HepG2 (cell line): ENCODE data around the gene SEC62. TPM values are rescaled to one million over a fixed set of nuclear protein-coding genes. Genes with fewer than 3 reads are reported as not detected.

Experiments used
- ATAC-seq: fragments of 200-7000 bp; cut with Tn5 transposase; 3 replicates; pipeline ENCODE4 v1.9.1; 2020; ENCODE audit warnings: mild to moderate bottlenecking, moderate library complexity
- BruUV-seq: library from RNA; stranded (reverse); fragments of 400-500 nt; replicated peaks from 2 replicates; lab custom pipeline; 2021; lab: Mats Ljungman, UMichigan
- CTCF ChIA-PET: fragments of 300-600 bp; formaldehyde crosslinking; extraction: SDS; loops from one replicate; lab custom pipeline; 2021; ENCODE audit warnings: low total read pairs, inconsistent platforms, low intra/inter-chr PET ratio; lab: Yijun Ruan, JAX
- POLR2A ChIA-PET: fragments of 350-600 bp; sonication (Branson Sonifier 250); formaldehyde crosslinking; loops from one replicate; lab custom pipeline; 2020; ENCODE audit warnings: antibody characterized with exemption, inconsistent platforms; lab: Yijun Ruan, JAX
- DNase-seq: peaks from one replicate; pipeline ENCODE4 v3.0.0-alpha.2; 2015; ENCODE audit warnings: low spot score
- FAIRE-seq: peaks from 3 replicates; lab custom pipeline; 2011; peaks lifted over from hg19 to GRCh38; lab: Jason Lieb, UNC
- H2AFZ ChIP-seq: one replicate; pipeline ENCODE4 v1.6.1; 2011; ENCODE audit warnings: low read length, inconsistent platforms
- H3K27ac ChIP-seq: fragments of 300-600 bp; 3 replicates; pipeline ENCODE4 v1.8.0; 2011; ENCODE audit warnings: mixed run types, mild to moderate bottlenecking, mixed read lengths, low read length, inconsistent platforms; ENCODE audit not compliant: insufficient read depth; ENCODE audit errors: extremely low read length
- H3K27me3 ChIP-seq, 2 experiments: fragments of 200-600 bp in 1 of 2; 2 replicates in 1 of 2; 3 replicates in 1 of 2; pipeline versions ENCODE4 v1.6.0 to v1.8.0; 2011; ENCODE audit warnings: low read length in 2 of 2, mild to moderate bottlenecking in 2 of 2, moderate library complexity in 2 of 2, inconsistent platforms in 1 of 2; ENCODE audit not compliant: insufficient read depth in 2 of 2, control insufficient read depth in 1 of 2
- H3K36me3 ChIP-seq, 2 experiments: fragments of 200-600 bp in 1 of 2; replicated peaks in 1 of 2; 2 replicates in 1 of 2; 3 replicates in 1 of 2; pipeline versions ENCODE4 v1.5.1 to v1.8.0; 2011; ENCODE audit warnings: low read length in 2 of 2, inconsistent platforms in 1 of 2; ENCODE audit not compliant: insufficient read depth in 2 of 2, control insufficient read depth in 1 of 2
- H3K4me1 ChIP-seq: 2 replicates; pipeline ENCODE4 v1.5.1; 2012; ENCODE audit warnings: low read length, inconsistent platforms; ENCODE audit not compliant: insufficient read depth
- H3K4me2 ChIP-seq: 2 replicates; pipeline ENCODE4 v1.6.0; 2011; ENCODE audit warnings: low read depth, low read length, inconsistent platforms
- H3K4me3 ChIP-seq, 3 experiments: fragments of 200-600 bp in 1 of 3; sonication (generic), shearing (Covaris generic) in 1 of 3; replicated peaks in 1 of 3; 2 replicates each; pipeline ENCODE4 v1.5.1; 2011 to 2016; ENCODE audit warnings: low read length in 3 of 3, inconsistent platforms in 2 of 3, low read depth in 2 of 3, mild to moderate bottlenecking in 2 of 3, control low read depth in 1 of 3, mixed read lengths in 1 of 3; ENCODE audit not compliant: insufficient read depth in 1 of 3
- H3K79me2 ChIP-seq: one replicate; pipeline ENCODE4 v1.6.1; 2011; ENCODE audit warnings: low read length, inconsistent platforms; ENCODE audit not compliant: insufficient read depth
- H3K9ac ChIP-seq: 2 replicates; pipeline ENCODE4 v1.6.0; 2011; ENCODE audit warnings: mild to moderate bottlenecking, low read depth, low read length, inconsistent platforms; ENCODE audit not compliant: insufficient read depth
- H3K9me3 ChIP-seq: 2 replicates; pipeline ENCODE4 v1.5.1; 2012; ENCODE audit warnings: mild to moderate bottlenecking, low read length
- H4K20me1 ChIP-seq: 2 replicates; pipeline ENCODE4 v1.6.0; 2011; ENCODE audit warnings: inconsistent platforms, mild to moderate bottlenecking, low read length, moderate library complexity; ENCODE audit not compliant: insufficient read depth
- DNMT3B ChIP-seq: conservative IDR thresholded peaks from 2 replicates; pipeline ENCODE4 v1.6.1; 2016; ENCODE audit warnings: missing biosample characterization, control low read depth
- HNRNPLL ChIP-seq: fragments of 200-400 bp; formaldehyde crosslinking; IDR thresholded peaks from 2 replicates; pipeline ENCODE4 v1.6.1; 2017; ENCODE audit warnings: mild to moderate bottlenecking, low read depth, low read length; ENCODE audit not compliant: poor library complexity, severe bottlenecking
- KAT8 ChIP-seq: IDR thresholded peaks from 2 replicates; pipeline ENCODE4 v1.6.1; 2016; ENCODE audit warnings: missing genetic modification reagents, missing compliant biosample characterization
- NR2F6 ChIP-seq, 2 experiments: IDR thresholded peaks; 2 replicates each; pipeline ENCODE4 v1.6.1; 2016; ENCODE audit warnings: antibody characterized with exemption in 1 of 2, mild to moderate bottlenecking in 1 of 2
- PLRG1 ChIP-seq: fragments of 450-650 bp; conservative IDR thresholded peaks from 2 replicates; pipeline ENCODE4 v1.6.1; 2016
- XRCC5 ChIP-seq: fragments of 200-400 bp; formaldehyde crosslinking; optimal IDR thresholded peaks from 2 replicates; pipeline ENCODE3; 2017; ENCODE audit warnings: mild to moderate bottlenecking, low read length
- ZBTB7B ChIP-seq: sonication (generic); formaldehyde crosslinking; IDR thresholded peaks from 2 replicates; pipeline ENCODE4 v1.4.0; 2020; ENCODE audit warnings: missing genetic modification reagents
- ZNF235 ChIP-seq: sonication (generic); formaldehyde crosslinking; IDR thresholded peaks from 2 replicates; pipeline ENCODE4 v1.8.1; 2023; ENCODE audit warnings: mild to moderate bottlenecking, missing genetic modification reagents, borderline replicate concordance
- ZNF317 ChIP-seq: sonication (generic); formaldehyde crosslinking; IDR thresholded peaks from 2 replicates; pipeline ENCODE4 v1.5.0; 2020; ENCODE audit warnings: mild to moderate bottlenecking, missing genetic modification reagents
- ZNF549 ChIP-seq: sonication (generic); formaldehyde crosslinking; IDR thresholded peaks from 2 replicates; pipeline ENCODE4 v1.5.0; 2020; ENCODE audit warnings: missing genetic modification reagents
- WGBS: methylation state at CpG from one replicate; pipeline ENCODE4 v1.1.6; 2017; ENCODE audit warnings: low lambda C conversion rate; 5-methylcytosine and 5-hydroxymethylcytosine counted together
- in situ Hi-C: cut with HindIII; loops from 2 replicates; pipeline ENCODE4 v1.10.0; 2017; ENCODE audit warnings: low pct_unique_long_range_greater_than_20kb; ENCODE audit not compliant: extremely low pct_ligation_motif_present
- intact Hi-C: fragments of 100-400 bp; cut with micrococcal nuclease; formaldehyde crosslinking; loops from one replicate; pipeline ENCODE4 v1.10.0; 2022; ENCODE audit not compliant: unreplicated experiment
- polyA plus RNA-seq, 8 experiments: library from polyadenylated mRNA; depleted of rRNA in 3 of 8; stranded (reverse) in 7 of 8; unstranded in 1 of 8; fragments of >200 nt; fragmentation: Illumina TruSeq in 4 of 8; extraction: Trizol in 4 of 8; gene quantifications; 2 replicates each; pipeline versions ENCODE4 v1.2.1 to v1.2.3, GENCODE V29; 2011 to 2016; ENCODE audit warnings: low read depth in 4 of 8, missing spikeins in 1 of 8, mixed read lengths in 1 of 8; ENCODE audit not compliant: insufficient read depth in 1 of 8
- total RNA-seq, 5 experiments: library from RNA; depleted of rRNA; stranded (reverse); fragments of >200 nt; fragmentation: Illumina TruSeq; extraction: Trizol; gene quantifications; 2 replicates each; pipeline ENCODE4 v1.2.3, GENCODE V29; 2016; ENCODE audit warnings: low read depth in 1 of 5
- TF ChIP-seq, protein P1 (sequence below): sonication (generic); formaldehyde crosslinking; IDR thresholded peaks from 2 replicates; pipeline ENCODE4 v1.5.1; 2020; ENCODE audit warnings: missing genetic modification reagents, mild to moderate bottlenecking, borderline replicate concordance
- TF ChIP-seq, protein P2 (sequence below): sonication (generic); formaldehyde crosslinking; IDR thresholded peaks from 2 replicates; pipeline ENCODE4 v1.9.0; 2021; ENCODE audit warnings: missing genetic modification reagents, borderline replicate concordance
- TF ChIP-seq, protein P3 (sequence below): sonication (generic); formaldehyde crosslinking; IDR thresholded peaks from 2 replicates; pipeline ENCODE4 v1.4.0; 2020; ENCODE audit warnings: mild to moderate bottlenecking, low read depth, missing genetic modification reagents

The SEC62 gene
- total and polyA plus RNA-seq, 2 of the 13 experiments (the other 11 are each of a cell fraction or from before 2014, with no cell fraction given) = 54.0 to 68.7 TPM

DNA sequence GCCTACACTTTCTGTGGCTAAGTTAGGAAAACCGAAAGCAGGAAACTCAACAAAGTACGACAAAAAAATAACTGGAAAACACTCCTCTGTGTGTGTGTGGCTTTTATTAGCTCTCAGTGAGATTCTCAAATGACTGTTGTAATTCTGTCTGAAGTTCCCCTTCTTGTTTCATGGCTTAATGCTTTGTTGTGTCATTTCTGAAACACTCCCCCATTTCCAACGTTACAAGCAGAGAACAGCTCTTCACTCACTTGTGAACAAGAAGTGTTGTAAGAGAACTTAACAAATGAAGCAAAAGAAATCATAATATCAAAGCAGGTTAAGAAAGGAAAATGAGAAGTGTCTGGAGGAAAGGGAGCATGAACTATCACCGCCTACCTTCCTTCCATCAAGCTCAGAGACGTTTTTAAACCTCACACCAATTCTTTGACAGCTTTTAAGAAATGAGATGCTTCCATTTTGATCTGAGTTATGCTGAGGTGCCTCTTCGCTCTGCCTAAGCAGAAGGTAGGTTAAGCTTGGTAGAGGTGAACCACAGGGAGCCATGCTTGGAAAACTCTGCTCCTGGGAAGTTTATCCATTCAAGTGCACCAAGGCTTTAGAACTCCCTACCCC is 12.4 kb upstream of the SEC62 start:
- Histone ChIP-seq H4K20me1 (no peaks in the 10 kb centered on the region), H3K4me1 (no peaks in the 10 kb centered on the region), H3K9ac (no peak overlapping the region), H3K9me3 (no peaks in the 10 kb centered on the region), H3K36me3 (no peaks in the 10 kb centered on the region), H3K27me3 (no peaks in the 10 kb centered on the region), H3K27ac (no peak overlapping the region), H3K79me2 (no peaks in the 10 kb centered on the region), H2AFZ (no peak overlapping the region), H3K4me2 (no peak overlapping the region), H3K4me3 (no peak overlapping the region)
- ChIA-PET POLR2A (no interaction called here), CTCF (no interaction called here)
- intact Hi-C loops = no loop called here
- ATAC-seq = no peak
- FAIRE-seq = no peak
- 20% methylated on average over 6 of the region's 6 CpGs for WGBS
- in situ Hi-C loops = no loop called here
- DNase-seq = no peak
- no TSS peak for BruUV-seq
- TF ChIP-seq XRCC5 = no peak
- TF ChIP-seq, protein P1, sequence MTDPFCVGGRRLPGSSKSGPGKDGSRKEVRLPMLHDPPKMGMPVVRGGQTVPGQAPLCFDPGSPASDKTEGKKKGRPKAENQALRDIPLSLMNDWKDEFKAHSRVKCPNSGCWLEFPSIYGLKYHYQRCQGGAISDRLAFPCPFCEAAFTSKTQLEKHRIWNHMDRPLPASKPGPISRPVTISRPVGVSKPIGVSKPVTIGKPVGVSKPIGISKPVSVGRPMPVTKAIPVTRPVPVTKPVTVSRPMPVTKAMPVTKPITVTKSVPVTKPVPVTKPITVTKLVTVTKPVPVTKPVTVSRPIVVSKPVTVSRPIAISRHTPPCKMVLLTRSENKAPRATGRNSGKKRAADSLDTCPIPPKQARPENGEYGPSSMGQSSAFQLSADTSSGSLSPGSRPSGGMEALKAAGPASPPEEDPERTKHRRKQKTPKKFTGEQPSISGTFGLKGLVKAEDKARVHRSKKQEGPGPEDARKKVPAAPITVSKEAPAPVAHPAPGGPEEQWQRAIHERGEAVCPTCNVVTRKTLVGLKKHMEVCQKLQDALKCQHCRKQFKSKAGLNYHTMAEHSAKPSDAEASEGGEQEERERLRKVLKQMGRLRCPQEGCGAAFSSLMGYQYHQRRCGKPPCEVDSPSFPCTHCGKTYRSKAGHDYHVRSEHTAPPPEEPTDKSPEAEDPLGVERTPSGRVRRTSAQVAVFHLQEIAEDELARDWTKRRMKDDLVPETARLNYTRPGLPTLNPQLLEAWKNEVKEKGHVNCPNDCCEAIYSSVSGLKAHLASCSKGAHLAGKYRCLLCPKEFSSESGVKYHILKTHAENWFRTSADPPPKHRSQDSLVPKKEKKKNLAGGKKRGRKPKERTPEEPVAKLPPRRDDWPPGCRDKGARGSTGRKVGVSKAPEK (CRISPR knock-in tag) = no peak
- no peak for TF ChIP-seq ZNF549 (CRISPR knock-in tag)
- no peak for TF ChIP-seq ZNF235 (CRISPR knock-in tag)
- TF ChIP-seq HNRNPLL = no peak
- no peak for TF ChIP-seq DNMT3B (CRISPR knock-in tag)
- TF ChIP-seq NR2F6 (IDR thresholded peaks at IDR 0.05) = no peak
- TF ChIP-seq NR2F6 (CRISPR knock-in tag; IDR thresholded peaks at IDR 0.05) = no peak
- no peak for TF ChIP-seq ZNF317 (CRISPR knock-in tag)
- TF ChIP-seq ZBTB7B (CRISPR knock-in tag) = no peak
- TF ChIP-seq KAT8 (CRISPR knock-in tag) = no peak
- no peak for TF ChIP-seq PLRG1
- TF ChIP-seq, protein P2, sequence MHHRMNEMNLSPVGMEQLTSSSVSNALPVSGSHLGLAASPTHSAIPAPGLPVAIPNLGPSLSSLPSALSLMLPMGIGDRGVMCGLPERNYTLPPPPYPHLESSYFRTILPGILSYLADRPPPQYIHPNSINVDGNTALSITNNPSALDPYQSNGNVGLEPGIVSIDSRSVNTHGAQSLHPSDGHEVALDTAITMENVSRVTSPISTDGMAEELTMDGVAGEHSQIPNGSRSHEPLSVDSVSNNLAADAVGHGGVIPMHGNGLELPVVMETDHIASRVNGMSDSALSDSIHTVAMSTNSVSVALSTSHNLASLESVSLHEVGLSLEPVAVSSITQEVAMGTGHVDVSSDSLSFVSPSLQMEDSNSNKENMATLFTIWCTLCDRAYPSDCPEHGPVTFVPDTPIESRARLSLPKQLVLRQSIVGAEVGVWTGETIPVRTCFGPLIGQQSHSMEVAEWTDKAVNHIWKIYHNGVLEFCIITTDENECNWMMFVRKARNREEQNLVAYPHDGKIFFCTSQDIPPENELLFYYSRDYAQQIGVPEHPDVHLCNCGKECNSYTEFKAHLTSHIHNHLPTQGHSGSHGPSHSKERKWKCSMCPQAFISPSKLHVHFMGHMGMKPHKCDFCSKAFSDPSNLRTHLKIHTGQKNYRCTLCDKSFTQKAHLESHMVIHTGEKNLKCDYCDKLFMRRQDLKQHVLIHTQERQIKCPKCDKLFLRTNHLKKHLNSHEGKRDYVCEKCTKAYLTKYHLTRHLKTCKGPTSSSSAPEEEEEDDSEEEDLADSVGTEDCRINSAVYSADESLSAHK (CRISPR knock-in tag) = no peak
- TF ChIP-seq, protein P3, sequence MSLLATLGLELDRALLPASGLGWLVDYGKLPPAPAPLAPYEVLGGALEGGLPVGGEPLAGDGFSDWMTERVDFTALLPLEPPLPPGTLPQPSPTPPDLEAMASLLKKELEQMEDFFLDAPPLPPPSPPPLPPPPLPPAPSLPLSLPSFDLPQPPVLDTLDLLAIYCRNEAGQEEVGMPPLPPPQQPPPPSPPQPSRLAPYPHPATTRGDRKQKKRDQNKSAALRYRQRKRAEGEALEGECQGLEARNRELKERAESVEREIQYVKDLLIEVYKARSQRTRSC (CRISPR knock-in tag) = no peak
